NB4 (cell line): Measurements from ENCODE around the gene HGFAC.
A peak's percentile ranks its signal among the peaks of the same experiment; 100 is the strongest.

Experiments used
- DNase-seq: peaks from one replicate; pipeline ENCODE4 v3.0.0; 2010; ENCODE audit warnings: low read depth
- H3K4me3 ChIP-seq: one replicate; pipeline ENCODE4 v1.5.1; 2011; ENCODE audit warnings: mild to moderate bottlenecking, low read depth, low read length, moderate library complexity
- MYC ChIP-seq: IDR thresholded peaks from 2 replicates; pipeline ENCODE4 v1.6.1; 2011; ENCODE audit warnings: low read depth, low read length
- POLR2A ChIP-seq: IDR thresholded peaks from 2 replicates; pipeline ENCODE4 v1.6.1; 2011; ENCODE audit warnings: mild to moderate bottlenecking; ENCODE audit not compliant: insufficient read length; ENCODE audit errors: extremely low read depth
- TF ChIP-seq, protein P1 (sequence below): IDR thresholded peaks from 2 replicates; pipeline ENCODE4 v1.6.1; 2011; ENCODE audit warnings: low read depth, low read length
- TF ChIP-seq, protein P2 (sequence below): IDR thresholded peaks from one replicate; pipeline ENCODE4 v1.5.1; 2012; ENCODE audit warnings: low read depth, low read length

The HGFAC gene

DNA sequence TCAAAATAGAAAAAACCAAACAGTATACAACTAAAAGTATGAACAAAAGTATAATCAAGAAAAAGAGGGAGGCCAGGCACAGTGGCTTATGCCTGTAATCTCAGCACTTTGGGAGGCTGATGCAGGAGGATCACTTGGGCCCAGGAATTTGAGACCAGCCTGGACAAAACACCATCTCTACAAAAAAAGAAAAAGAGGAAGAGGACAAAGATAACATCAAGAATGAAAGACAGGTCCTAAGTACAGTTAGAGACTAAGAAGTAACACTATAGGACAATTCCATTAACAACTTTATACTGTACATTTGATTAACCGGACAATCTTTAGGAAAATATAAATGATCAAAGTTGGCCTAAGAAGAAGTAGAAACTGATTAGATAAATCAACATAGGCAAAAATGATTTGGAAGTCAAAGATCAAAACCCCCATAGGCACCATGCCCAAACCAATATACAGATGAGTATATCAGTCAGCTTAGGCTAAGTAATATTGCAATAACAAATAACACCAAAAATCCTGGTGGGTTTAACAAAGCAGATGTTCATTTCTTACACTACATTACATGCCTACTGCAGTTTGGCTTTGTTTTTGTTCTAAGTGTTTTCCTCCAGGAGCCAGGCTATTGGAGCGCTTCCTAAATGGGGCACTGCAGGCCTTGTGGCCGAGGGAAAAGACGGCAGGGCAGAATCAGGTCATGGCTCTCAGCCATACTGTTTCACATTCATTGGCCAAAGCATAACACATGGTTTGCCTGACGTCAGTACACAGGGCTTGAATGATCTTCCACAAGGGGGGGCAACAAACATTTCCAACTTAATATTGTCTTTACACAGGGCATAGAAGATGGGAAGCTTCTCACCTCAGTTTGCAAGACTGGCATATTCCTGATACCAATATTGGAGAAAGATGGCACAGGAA lies 42.2 kb upstream of the HGFAC start:
- TF ChIP-seq, protein P1, sequence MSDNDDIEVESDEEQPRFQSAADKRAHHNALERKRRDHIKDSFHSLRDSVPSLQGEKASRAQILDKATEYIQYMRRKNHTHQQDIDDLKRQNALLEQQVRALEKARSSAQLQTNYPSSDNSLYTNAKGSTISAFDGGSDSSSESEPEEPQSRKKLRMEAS, result no peak
- TF ChIP-seq MYC, result no peak
- TF ChIP-seq, protein P2, sequence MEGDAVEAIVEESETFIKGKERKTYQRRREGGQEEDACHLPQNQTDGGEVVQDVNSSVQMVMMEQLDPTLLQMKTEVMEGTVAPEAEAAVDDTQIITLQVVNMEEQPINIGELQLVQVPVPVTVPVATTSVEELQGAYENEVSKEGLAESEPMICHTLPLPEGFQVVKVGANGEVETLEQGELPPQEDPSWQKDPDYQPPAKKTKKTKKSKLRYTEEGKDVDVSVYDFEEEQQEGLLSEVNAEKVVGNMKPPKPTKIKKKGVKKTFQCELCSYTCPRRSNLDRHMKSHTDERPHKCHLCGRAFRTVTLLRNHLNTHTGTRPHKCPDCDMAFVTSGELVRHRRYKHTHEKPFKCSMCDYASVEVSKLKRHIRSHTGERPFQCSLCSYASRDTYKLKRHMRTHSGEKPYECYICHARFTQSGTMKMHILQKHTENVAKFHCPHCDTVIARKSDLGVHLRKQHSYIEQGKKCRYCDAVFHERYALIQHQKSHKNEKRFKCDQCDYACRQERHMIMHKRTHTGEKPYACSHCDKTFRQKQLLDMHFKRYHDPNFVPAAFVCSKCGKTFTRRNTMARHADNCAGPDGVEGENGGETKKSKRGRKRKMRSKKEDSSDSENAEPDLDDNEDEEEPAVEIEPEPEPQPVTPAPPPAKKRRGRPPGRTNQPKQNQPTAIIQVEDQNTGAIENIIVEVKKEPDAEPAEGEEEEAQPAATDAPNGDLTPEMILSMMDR, result peak; percentile 19
- peak; percentile 39 for DNase-seq
- no peak overlapping the region for H3K4me3 ChIP-seq

DNA sequence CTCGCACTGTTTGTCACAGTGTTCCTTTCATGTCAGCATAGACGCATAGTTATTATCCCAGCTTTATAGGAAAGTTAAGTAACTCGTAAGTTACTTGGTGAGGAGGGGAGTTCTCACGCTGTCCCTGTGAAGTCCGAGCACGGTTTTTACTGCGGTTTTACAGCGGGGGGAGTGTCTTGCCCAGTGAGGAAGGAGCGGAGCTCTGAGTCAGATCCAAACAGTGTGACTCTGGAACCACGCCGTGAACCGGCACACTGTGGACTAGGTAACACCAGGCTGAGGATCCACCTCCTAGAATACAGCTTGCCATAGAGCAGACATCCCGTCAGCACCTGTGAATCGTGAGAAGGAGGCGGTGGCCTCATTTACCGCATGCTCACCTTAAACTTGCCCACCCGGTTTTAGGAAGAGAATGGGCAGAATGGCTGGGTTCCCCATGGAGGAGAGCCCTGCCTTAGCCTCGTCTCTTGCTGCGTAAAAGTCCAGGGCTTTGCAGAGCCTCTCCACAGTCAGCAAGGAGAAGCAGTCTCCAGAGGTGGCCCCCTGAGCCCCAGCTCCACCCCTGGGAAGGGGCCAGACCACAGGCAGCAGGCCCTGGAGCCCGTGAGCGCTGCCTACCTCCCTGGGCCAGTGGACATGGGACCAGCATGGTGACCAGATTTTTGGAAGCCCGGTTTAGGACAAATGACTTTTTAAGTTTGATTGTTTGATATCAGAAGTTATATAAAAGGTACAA lies 40.2 kb upstream of the HGFAC start:
- DNase-seq, result no peak

DNA sequence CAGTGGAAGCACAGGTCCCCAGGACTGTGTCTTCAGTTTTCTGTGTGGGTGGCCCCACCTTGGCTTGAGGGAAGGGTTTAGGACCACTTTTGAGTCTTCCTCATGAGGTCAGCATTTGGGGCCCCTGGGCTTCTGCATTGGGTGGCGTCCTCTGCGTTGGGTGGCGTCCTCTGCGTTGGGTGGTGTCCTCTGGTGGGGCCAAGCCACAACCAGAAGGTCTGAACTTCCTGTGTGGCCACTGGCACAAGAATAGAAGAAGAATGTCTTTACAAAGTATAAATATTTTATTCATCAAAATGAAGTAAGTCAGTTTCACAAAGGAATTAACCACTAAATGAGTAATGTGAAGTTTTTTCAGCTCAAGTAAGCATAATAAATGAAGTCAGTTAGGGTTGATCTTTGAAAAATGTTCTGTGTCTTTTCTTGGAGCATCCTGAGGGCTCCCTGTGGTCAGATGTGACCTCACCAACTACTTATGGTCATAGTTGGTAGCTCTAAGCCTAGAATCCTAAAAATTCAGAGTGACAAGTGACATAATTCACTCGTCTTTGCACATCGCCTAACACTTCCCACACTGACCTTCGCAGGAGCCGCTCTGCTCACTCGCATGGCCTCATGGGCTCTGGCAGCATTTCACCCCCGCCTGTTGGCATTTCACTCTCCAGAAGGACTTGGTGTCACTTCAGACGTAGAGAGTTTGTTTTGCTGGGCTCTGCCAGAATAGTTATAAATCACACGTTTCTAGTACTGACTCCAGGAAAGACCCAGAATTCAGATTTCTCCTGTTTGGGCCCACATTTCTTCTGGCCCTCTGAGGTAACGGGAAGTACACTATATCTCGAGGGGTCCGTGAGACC lies 39.0 kb upstream of the HGFAC start:
- TF ChIP-seq POLR2A, result no peak
- no peak for TF ChIP-seq MYC
- TF ChIP-seq, protein P2, result no peak
- TF ChIP-seq, protein P1, result no peak
- DNase-seq, result no peak
- no peak overlapping the region for H3K4me3 ChIP-seq

More for the DNA sequence above, 40.2 kb upstream of the HGFAC start:
- TF ChIP-seq, protein P1, result no peak
- TF ChIP-seq POLR2A, result no peak
- TF ChIP-seq, protein P2, result no peak
- no peak for TF ChIP-seq MYC
- no peak overlapping the region for H3K4me3 ChIP-seq

DNA sequence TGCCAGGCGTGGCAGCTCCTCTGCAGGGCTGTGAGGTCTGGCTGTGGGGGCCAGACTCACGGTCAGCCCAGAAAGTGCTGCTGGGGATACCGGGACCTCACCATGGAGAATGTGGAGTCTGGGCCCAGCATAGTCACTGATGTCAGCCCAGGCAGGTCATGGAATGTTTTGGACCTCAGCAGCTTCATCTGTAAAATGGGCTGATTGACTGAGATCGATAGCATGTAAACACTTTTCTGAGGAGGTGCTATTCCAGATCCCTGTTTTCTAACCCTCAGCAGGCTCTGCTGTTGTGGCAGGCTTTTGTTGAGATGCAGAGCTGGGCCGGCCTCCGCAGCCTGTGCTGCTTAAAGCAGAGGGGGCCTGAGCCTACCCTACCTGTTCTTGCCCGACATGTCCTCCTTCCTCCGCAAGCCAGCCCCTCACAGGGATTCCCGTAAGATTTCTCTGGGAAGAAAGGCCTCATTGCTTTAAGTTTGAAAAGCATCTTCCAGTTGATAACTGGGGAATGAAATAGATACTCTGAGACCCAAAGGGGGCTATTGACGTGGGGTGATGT lies 38.3 kb upstream of the HGFAC start:
- H3K4me3 ChIP-seq, result no peak overlapping the region
- TF ChIP-seq POLR2A, result no peak
- TF ChIP-seq, protein P2, result no peak
- TF ChIP-seq MYC, result no peak
- TF ChIP-seq, protein P1, result no peak
- no peak for DNase-seq

DNA sequence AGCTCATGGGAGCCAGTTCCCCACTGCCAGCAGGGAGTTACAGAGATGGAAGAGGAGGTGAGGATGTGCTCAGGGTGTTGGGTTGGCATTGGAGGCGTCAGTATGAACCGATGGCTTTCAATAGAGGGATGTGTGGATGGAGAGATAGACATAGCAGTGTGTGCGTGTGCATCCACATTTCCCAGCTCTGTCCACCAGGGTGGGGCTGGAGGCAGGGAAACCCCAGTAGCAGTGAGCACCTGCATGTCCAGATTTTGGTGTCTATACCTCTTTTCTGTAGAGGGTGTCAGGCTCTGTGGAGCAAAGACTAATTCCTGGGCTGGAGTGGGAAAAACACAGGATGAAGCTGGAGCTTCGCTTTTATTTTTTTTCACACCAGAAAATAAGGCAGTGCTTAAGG lies 37.2 kb upstream of the HGFAC start:
- no peak for DNase-seq
- no peak overlapping the region for H3K4me3 ChIP-seq
- TF ChIP-seq, protein P1, result no peak
- TF ChIP-seq POLR2A, result no peak
- TF ChIP-seq, protein P2, result no peak
- TF ChIP-seq MYC, result no peak
